HepG2 (cell line): ENCODE results near the gene ZNF341. TPM values are rescaled to one million over a fixed set of nuclear protein-coding genes. Genes with fewer than 3 reads are reported as not detected.

ENCODE experiments used
- BCLAF1 ChIP-seq: fragments of 450-650 bp; IDR thresholded peaks from 2 replicates; pipeline ENCODE4 v1.6.1; 2017; ENCODE audit warnings: mild to moderate bottlenecking
- BHLHE40 ChIP-seq: IDR thresholded peaks from 2 replicates; pipeline ENCODE4 v1.6.1; 2011; ENCODE audit warnings: low read length, improper control_type of control experiment
- E2F1 ChIP-seq: sonication (generic); formaldehyde crosslinking; IDR thresholded peaks from 2 replicates; pipeline ENCODE4 v1.5.0; 2020; ENCODE audit warnings: missing genetic modification reagents
- GLI4 ChIP-seq: sonication (generic); formaldehyde crosslinking; IDR thresholded peaks from 2 replicates; pipeline ENCODE4 v1.5.1; 2020; ENCODE audit warnings: missing genetic modification reagents, mild to moderate bottlenecking, moderate library complexity, borderline replicate concordance
- HDAC1 ChIP-seq: sonication (generic); formaldehyde crosslinking; IDR thresholded peaks from 2 replicates; pipeline ENCODE4 v1.5.1; 2020; ENCODE audit warnings: mild to moderate bottlenecking, missing genetic modification reagents
- HMG20A ChIP-seq: IDR thresholded peaks from 2 replicates; pipeline ENCODE4 v1.6.1; 2016; ENCODE audit warnings: borderline replicate concordance
- IKZF4 ChIP-seq: sonication (generic); formaldehyde crosslinking; IDR thresholded peaks from 2 replicates; pipeline ENCODE4 v1.5.1; 2020; ENCODE audit warnings: borderline replicate concordance, mild to moderate bottlenecking, low read depth, missing genetic modification reagents; ENCODE audit errors: not compliant biosample characterization
- SMARCE1 ChIP-seq: fragments of 450-650 bp; IDR thresholded peaks from 2 replicates; pipeline ENCODE4 v1.6.1; 2017; ENCODE audit warnings: borderline replicate concordance
- TFDP2 ChIP-seq: sonication (generic); formaldehyde crosslinking; IDR thresholded peaks from 2 replicates; pipeline ENCODE4 v1.4.0; 2020; ENCODE audit warnings: missing genetic modification reagents
- TOE1 ChIP-seq: sonication (generic); formaldehyde crosslinking; IDR thresholded peaks from 2 replicates; pipeline ENCODE4 v1.4.0; 2020; ENCODE audit warnings: mild to moderate bottlenecking, missing genetic modification reagents
- TRAFD1 ChIP-seq: sonication (generic); formaldehyde crosslinking; IDR thresholded peaks from 2 replicates; pipeline ENCODE4 v1.5.1; 2020; ENCODE audit warnings: missing genetic modification reagents, mild to moderate bottlenecking, borderline replicate concordance
- XBP1 ChIP-seq: sonication (generic); formaldehyde crosslinking; IDR thresholded peaks from 2 replicates; pipeline ENCODE4 v1.5.0; 2020; ENCODE audit warnings: missing genetic modification reagents
- XRCC5 ChIP-seq: fragments of 200-400 bp; formaldehyde crosslinking; optimal IDR thresholded peaks from 2 replicates; pipeline ENCODE3; 2017; ENCODE audit warnings: mild to moderate bottlenecking, low read length
- ZHX1 ChIP-seq: sonication (generic); formaldehyde crosslinking; IDR thresholded peaks from 2 replicates; pipeline ENCODE4 v1.8.1; 2022; ENCODE audit warnings: low read depth, mild to moderate bottlenecking, missing genetic modification reagents
- ZNF10 ChIP-seq: sonication (generic); formaldehyde crosslinking; IDR thresholded peaks from 2 replicates; pipeline ENCODE4 v1.4.0; 2020; ENCODE audit warnings: mild to moderate bottlenecking, low read depth, missing genetic modification reagents, borderline replicate concordance
- ZNF597 ChIP-seq: sonication (generic); formaldehyde crosslinking; IDR thresholded peaks from 2 replicates; pipeline ENCODE4 v1.5.0; 2020; ENCODE audit warnings: missing genetic modification reagents
- ZNF670 ChIP-seq: sonication (generic); formaldehyde crosslinking; IDR thresholded peaks from 2 replicates; pipeline ENCODE4 v1.8.0; 2022; ENCODE audit warnings: mild to moderate bottlenecking, missing genetic modification reagents, borderline replicate concordance
- ZSCAN12 ChIP-seq: sonication (generic); formaldehyde crosslinking; IDR thresholded peaks from 2 replicates; pipeline ENCODE4 v1.9.0; 2021; ENCODE audit warnings: mild to moderate bottlenecking, missing genetic modification reagents
- polyA plus RNA-seq, 8 experiments: library from polyadenylated mRNA; depleted of rRNA in 3 of 8; stranded (reverse) in 7 of 8; unstranded in 1 of 8; fragments of >200 nt; fragmentation: Illumina TruSeq in 4 of 8; extraction: Trizol in 4 of 8; gene quantifications; 2 replicates each; pipeline versions ENCODE4 v1.2.1 to v1.2.3, GENCODE V29; 2011 to 2016; ENCODE audit warnings: low read depth in 4 of 8, missing spikeins in 1 of 8, mixed read lengths in 1 of 8; ENCODE audit not compliant: insufficient read depth in 1 of 8
- total RNA-seq, 5 experiments: library from RNA; depleted of rRNA; stranded (reverse); fragments of >200 nt; fragmentation: Illumina TruSeq; extraction: Trizol; gene quantifications; 2 replicates each; pipeline ENCODE4 v1.2.3, GENCODE V29; 2016; ENCODE audit warnings: low read depth in 1 of 5

The ZNF341 gene
- total and polyA plus RNA-seq, 2 of the 13 experiments (the other 11 are each of a cell fraction or from before 2014, with no cell fraction given) = 1.1 to 2.2 TPM

GRCh38 chr20:33812152-33812849, 80.5 kb downstream of the ZNF341 start (continued):
- TF ChIP-seq TRAFD1 (CRISPR knock-in tag) (no peak), IKZF4 (CRISPR knock-in tag) (peak; percentile 12), SMARCE1 (no peak), XRCC5 (no peak), XBP1 (CRISPR knock-in tag) (no peak), TFDP2 (CRISPR knock-in tag) (no peak), ZHX1 (CRISPR knock-in tag) (no peak), TOE1 (CRISPR knock-in tag) (no peak), HMG20A (CRISPR knock-in tag) (peak; percentile 39), GLI4 (no peak), ZNF10 (no peak; the same call in 1 of the 2 replicates), ZNF597 (no peak), E2F1 (no peak), ZNF670 (CRISPR knock-in tag) (no peak), BCLAF1 (no peak), HDAC1 (CRISPR knock-in tag) (peak; percentile 14; the same call in 1 of the 2 replicates), ZSCAN12 (CRISPR knock-in tag) (0 out of 2 replicates have a peak, but pooled peaks have one; percentile 49), BHLHE40 (no peak)
